ENCODE measurements around the gene NOTCH1.

The NOTCH1 gene

GRCh38 chr9:136465500-136466154, 80.2 kb downstream of the NOTCH1 start:
- no peak for DNase-seq (ENCODE audit: low read depth in 2 of 2)

GRCh38 chr9:136464241-136464640, 81.6 kb downstream of the NOTCH1 start:
- DNase-seq (ENCODE audit: low read depth in 2 of 2), result no peak

- no peak for DNase-seq (ENCODE audit: low read depth in 2 of 2)
These were observed 82.3 kb downstream of the NOTCH1 start for GRCh38 chr9:136463578-136463977.

GRCh38 chr9:136462664-136463063, 83.2 kb downstream of the NOTCH1 start:
- DNase-seq (ENCODE audit: low read depth in 2 of 2), result no peak

GRCh38 chr9:136460772-136461325, 85.0 kb downstream of the NOTCH1 start:
- no peak for DNase-seq (ENCODE audit: low read depth in 2 of 2)

DNA sequence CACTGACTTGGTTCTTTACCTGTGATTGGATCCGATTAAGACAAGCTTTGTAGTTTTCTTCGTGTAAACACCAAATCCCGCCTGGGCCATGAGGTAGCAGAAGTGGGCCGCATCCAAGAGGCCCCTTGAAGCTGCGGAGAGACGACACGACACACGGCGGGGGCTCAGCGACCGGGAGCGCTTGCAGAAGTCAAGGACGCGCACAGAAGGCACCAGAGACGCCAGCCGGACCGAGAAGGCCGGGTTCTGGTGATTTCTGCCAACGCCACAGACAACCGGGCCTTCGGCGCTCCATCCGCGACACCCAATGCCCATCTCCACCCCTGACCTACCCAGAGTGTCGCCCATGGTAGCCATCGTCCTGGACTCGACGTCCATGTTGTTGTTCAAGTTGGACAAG, 86.4 kb downstream of the NOTCH1 start:
- DNase-seq (ENCODE audit: low read depth in 2 of 2), result no peak

GRCh38 chr9:136457326-136457725, 88.5 kb downstream of the NOTCH1 start:
- DNase-seq (ENCODE audit: low read depth in 2 of 2), result no peak

- no peak for DNase-seq (ENCODE audit: low read depth in 2 of 2)
These were observed 89.6 kb downstream of the NOTCH1 start for GRCh38 chr9:136456258-136456657.

GRCh38 chr9:136455043-136456002, 90.5 kb downstream of the NOTCH1 start:
- DNase-seq (ENCODE audit: low read depth in 2 of 2), result no peak

DNA sequence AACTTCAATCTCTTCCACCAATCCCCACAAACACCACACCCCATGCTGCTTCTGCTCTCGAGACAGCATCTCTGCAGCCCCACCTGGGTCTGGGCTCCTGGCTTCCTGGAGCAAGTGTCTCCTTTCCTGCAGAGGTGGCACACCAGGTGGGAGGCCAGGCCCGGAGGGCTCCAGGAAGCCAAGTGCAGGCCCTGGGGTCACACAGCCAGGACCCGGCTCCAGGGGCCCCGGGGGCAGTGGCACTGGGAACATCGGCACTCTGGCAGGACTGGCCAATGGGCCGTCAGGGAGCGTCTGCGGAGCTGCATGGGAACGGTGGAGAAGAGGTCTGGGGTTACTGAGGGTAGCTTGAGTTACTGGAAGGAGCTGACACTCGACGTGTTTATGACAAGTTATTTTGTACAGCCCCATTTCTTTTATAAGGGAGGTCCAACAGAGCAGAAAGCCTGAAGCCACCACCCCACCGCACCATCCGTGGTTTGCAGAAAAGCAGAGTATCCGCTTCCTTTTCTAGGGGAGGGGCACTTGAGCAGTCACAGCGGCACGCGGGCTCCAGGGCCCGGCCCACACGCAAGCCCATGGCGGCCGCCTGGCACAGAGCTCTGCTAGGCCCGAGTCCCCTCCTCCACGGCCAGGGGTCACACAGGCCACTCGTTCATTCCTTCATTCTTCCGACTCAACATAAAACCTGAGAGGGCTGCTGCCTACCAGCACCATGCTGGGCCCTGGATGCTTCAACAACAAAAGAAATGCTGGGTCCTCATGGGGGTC, 91.6 kb downstream of the NOTCH1 start:
- no peak for DNase-seq (ENCODE audit: low read depth in 2 of 2)

GRCh38 chr9:136453326-136453725, 92.5 kb downstream of the NOTCH1 start:
- no peak for DNase-seq (ENCODE audit: low read depth in 2 of 2)

- no peak for DNase-seq (ENCODE audit: low read depth in 2 of 2)
These were observed 94.5 kb downstream of the NOTCH1 start for GRCh38 chr9:136451221-136451877.

DNA sequence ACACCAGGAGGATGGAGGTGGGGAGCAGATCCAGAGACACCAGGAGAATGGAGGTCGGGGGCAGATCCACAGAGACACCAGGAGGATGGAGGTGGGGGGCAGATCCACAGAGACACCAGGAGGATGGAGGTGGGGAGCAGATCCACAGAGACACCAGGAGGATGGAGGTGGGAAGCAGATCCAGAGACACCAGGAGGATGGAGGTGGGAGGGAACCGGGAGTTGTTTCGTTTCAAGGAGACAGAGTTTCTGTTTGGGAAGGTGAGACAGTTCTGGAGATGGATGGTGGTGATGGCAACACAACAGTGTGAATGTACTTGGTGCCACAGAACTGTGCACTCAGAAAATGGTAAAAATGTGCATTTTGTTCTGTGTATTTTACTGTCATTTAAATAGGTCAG, 97.2 kb downstream of the NOTCH1 start:
- DNase-seq (ENCODE audit: low read depth in 2 of 2), result no peak

- DNase-seq (ENCODE audit: low read depth in 2 of 2), result no peak
These were observed 98.6 kb downstream of the NOTCH1 start for GRCh38 chr9:136447173-136447778.

- DNase-seq (ENCODE audit: low read depth in 2 of 2), result no peak
These were observed 100.0 kb downstream of the NOTCH1 start for GRCh38 chr9:136445799-136446198.

Measured in stimulated activated CD8-positive, alpha-beta memory T cell treated with anti-CD3 and anti-CD28 coated beads, Interleukin-2, amount 100 ng/mL, for 1 hour (primary cell).